BJ (cell line): ENCODE results near the gene SLC28A1. TPM values are rescaled to one million over a fixed set of nuclear protein-coding genes. Genes with fewer than 3 reads are reported as not detected.

Experiments used
- CTCF ChIA-PET: fragments of 350-600 bp; formaldehyde crosslinking; extraction: SDS; loops from one replicate; lab custom pipeline; 2021; ENCODE audit warnings: antibody characterized with exemption, inconsistent platforms; lab: Yijun Ruan, JAX
- POLR2A ChIA-PET: fragments of 300-600 bp; sonication (Branson Sonifier 250); formaldehyde crosslinking; extraction: SDS; loops from one replicate; lab custom pipeline; 2021; ENCODE audit warnings: antibody characterized with exemption; lab: Charles Lee
- DNase-seq: peaks from one replicate; pipeline ENCODE4 v3.0.0-alpha.2; 2011; ENCODE audit warnings: low read depth
- H3K27me3 ChIP-seq: 2 replicates; pipeline ENCODE4 v1.6.0; 2011; ENCODE audit warnings: low read length; ENCODE audit not compliant: control insufficient read depth, insufficient read depth
- H3K36me3 ChIP-seq: 2 replicates; pipeline ENCODE4 v1.5.1; 2011; ENCODE audit warnings: low read length; ENCODE audit not compliant: control insufficient read depth, insufficient read depth
- H3K4me3 ChIP-seq: 2 replicates; pipeline ENCODE4 v1.5.1; 2011; ENCODE audit warnings: low read depth, mild to moderate bottlenecking, control low read depth, low read length
- polyA plus RNA-seq: library from polyadenylated mRNA; depleted of rRNA; stranded (reverse); fragments of >200 nt; gene quantifications from 2 replicates; pipeline ENCODE4 v1.2.3, GENCODE V29; 2011
- TF ChIP-seq, protein P1 (sequence below): IDR thresholded peaks from 2 replicates; pipeline ENCODE4 v1.5.1; 2011; ENCODE audit warnings: low read depth, mild to moderate bottlenecking, control low read depth, inconsistent platforms, low read length, moderate library complexity; ENCODE audit not compliant: insufficient read depth

The SLC28A1 gene
- polyA plus RNA-seq, 1 experiment = 0.05 TPM

- H3K36me3 ChIP-seq = no peaks in the 10 kb centered on the region
- CTCF ChIA-PET = interaction anchor here (1.3 kb wide), 1 partner anchor 313 kb away, joined by 3 read pairs; no protein-coding TSS in a partner anchor
- peak; percentile 96 for DNase-seq
- POLR2A ChIA-PET = no interaction called here
- no peak overlapping the region for H3K4me3 ChIP-seq
- TF ChIP-seq, protein P1, sequence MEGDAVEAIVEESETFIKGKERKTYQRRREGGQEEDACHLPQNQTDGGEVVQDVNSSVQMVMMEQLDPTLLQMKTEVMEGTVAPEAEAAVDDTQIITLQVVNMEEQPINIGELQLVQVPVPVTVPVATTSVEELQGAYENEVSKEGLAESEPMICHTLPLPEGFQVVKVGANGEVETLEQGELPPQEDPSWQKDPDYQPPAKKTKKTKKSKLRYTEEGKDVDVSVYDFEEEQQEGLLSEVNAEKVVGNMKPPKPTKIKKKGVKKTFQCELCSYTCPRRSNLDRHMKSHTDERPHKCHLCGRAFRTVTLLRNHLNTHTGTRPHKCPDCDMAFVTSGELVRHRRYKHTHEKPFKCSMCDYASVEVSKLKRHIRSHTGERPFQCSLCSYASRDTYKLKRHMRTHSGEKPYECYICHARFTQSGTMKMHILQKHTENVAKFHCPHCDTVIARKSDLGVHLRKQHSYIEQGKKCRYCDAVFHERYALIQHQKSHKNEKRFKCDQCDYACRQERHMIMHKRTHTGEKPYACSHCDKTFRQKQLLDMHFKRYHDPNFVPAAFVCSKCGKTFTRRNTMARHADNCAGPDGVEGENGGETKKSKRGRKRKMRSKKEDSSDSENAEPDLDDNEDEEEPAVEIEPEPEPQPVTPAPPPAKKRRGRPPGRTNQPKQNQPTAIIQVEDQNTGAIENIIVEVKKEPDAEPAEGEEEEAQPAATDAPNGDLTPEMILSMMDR = no peak
- no peaks in the 10 kb centered on the region for H3K27me3 ChIP-seq
These were observed 27.6 kb downstream of the SLC28A1 start for GRCh38 chr15:84911879-84912660.

GRCh38 chr15:84913360-84913723, 28.9 kb downstream of the SLC28A1 start:
- Histone ChIP-seq H3K27me3 (no peaks in the 10 kb centered on the region), H3K36me3 (no peaks in the 10 kb centered on the region), H3K4me3 (no peak overlapping the region)
- POLR2A ChIA-PET = no interaction called here
- CTCF ChIA-PET = interaction anchor here (1.3 to 1.4 kb wide), 2 partner anchors 15 to 35 kb away, joined by 6 to 9 read pairs; no protein-coding TSS in a partner anchor
- DNase-seq = no peak
- TF ChIP-seq, protein P1 = no peak

- Histone ChIP-seq H3K4me3 (no peak overlapping the region), H3K27me3 (no peaks in the 10 kb centered on the region), H3K36me3 (no peaks in the 10 kb centered on the region)
- CTCF ChIA-PET = interaction anchor here (1.0 to 1.4 kb wide), 3 partner anchors 36 to 327 kb away, joined by 4 to 6 read pairs (median 4); no protein-coding TSS in a partner anchor
- TF ChIP-seq, protein P1 = no peak
- POLR2A ChIA-PET = interaction anchor here (0.6 kb wide), 1 partner anchor 16 kb away, joined by 5 read pairs; no protein-coding TSS in a partner anchor
- no peak for DNase-seq
These were observed 29.9 kb downstream of the SLC28A1 start for GRCh38 chr15:84914351-84914750.

GRCh38 chr15:84914909-84915605, 30.6 kb downstream of the SLC28A1 start:
- peak; percentile 81 for DNase-seq
- Histone ChIP-seq H3K4me3 (no peak overlapping the region), H3K36me3 (no peaks in the 10 kb centered on the region), H3K27me3 (no peaks in the 10 kb centered on the region)
- ChIA-PET POLR2A (interaction anchor here (0.6 kb wide), 1 partner anchor 17 kb away, joined by 5 read pairs; no protein-coding TSS in a partner anchor), CTCF (interaction anchor here (1.0 to 2.5 kb wide), 4 partner anchors 13 to 327 kb away, joined by 3 to 8 read pairs (median 4); no protein-coding TSS in a partner anchor)
- TF ChIP-seq, protein P1 = no peak

GRCh38 chr15:84915606-84915958, 31.1 kb downstream of the SLC28A1 start:
- ChIA-PET POLR2A (no interaction called here), CTCF (interaction anchor here (0.6 to 2.5 kb wide), 4 partner anchors 13 to 328 kb away, joined by 3 to 8 read pairs (median 4); no protein-coding TSS in a partner anchor)
- Histone ChIP-seq H3K4me3 (no peak overlapping the region), H3K27me3 (no peaks in the 10 kb centered on the region), H3K36me3 (no peaks in the 10 kb centered on the region)
- TF ChIP-seq, protein P1 = no peak
- DNase-seq = no peak
